GM21723 (cell line): ENCODE results near the gene GPR156.
"Not testable (repeated sequence)": the region's sequence is repeated elsewhere in the genome, so short reads cannot be mapped to it uniquely, and the experiment has no call there.

Source experiments
- ATAC-seq: cut with Tn5 transposase; IDR thresholded peaks from one replicate; pipeline ENCODE4 v1.9.1; 2021; ENCODE audit warnings: mild to moderate bottlenecking, moderate library complexity; ENCODE audit not compliant: unreplicated experiment

Gene GPR156

DNA sequence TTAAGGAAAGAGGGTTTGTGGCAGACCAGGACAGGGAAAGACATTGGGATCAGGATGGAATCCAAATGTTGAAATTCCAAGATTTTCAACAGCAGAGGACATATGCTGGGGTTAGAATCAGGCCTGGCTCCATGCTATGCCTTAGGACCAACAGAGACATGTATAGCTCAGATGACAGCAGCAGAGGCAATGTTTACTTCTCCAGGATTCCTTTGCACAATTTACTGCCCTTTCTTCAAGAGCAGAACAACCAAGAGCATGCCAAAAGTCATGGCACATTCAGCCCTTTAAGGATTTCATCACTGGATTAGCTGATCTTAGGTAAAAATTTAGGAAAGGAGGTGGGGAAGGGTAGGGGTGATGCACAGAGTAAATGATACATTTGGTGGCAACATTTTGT is 121.2 kb downstream of the GPR156 start:
- ATAC-seq, result no peak

DNA sequence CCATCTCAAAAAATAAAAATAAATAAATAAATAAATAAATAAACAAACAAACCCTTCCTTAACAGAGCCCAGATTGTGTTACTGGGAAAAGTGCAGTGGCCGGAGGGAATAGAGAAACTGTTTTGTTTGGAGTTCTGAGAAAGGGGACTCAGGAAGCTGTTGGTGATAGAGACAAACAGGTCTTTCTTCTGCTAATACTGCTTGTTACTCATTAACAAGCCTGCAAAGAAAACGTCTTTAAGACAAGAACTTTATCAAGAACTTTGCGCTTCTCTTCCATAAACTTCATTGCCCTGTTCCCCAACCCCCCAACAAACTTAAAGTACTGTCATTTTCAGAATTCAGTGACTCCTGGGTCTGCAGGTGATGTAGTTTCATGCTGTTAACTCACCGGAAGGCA is 122.0 kb downstream of the GPR156 start:
- ATAC-seq, result no peak

DNA sequence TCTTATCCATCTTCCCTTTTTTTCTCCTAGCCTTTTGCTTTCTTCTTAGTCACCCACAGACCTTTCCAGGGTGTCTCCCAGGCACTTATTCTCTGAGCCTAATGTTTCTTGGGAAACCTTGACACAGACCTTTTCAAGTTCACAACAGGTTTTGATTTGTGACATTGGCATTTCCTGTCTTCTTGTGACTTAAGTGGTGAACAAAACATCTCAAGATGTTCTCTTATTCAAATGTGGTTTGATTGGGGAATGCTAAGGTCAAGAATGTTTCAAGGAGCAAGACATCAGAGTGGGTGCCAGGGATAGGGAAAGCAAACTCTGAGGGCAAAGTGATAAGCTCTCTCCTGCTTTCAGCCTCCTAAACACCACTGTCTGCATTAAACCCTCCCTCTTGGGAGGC is 122.6 kb downstream of the GPR156 start:
- ATAC-seq, result no peak

DNA sequence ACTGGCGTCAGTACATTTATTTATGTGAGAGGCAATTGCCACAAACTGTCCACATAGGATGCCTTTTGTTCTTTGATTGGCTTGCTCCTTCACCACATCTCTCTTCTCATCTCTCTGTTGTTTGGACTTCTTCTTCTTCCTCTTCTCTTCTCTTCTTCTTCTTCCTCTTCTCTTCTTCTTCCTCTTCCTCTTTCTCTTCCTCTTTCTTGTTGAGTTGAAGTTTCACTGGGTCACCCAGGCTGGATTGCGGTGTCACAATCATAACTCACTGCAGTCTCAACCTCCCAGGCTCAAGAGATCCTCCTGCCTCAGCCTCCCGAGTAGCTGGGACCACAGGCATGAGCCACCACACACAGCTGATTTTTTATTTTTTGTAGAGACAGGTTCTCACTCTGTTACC is 123.1 kb downstream of the GPR156 start:
- no peak for ATAC-seq

DNA sequence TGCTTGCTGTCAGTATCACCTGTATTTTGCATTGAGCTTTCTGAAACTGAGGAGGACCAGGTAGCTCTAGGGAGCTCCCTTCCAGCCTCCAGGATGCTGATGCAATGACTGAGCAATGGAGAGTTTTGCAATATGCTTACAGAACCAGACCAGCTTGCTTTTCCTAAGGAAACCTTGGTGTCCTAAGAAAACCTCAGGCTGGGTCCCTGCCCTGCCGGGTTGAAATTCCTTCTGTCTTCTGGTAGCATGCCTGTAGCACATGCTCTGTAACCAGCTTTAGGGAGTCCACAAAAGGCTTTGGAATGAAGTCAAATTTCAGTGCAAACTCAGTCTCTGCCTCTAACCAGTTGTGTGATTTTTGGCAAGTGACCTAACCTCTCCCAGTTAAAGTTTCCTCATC is 125.0 kb downstream of the GPR156 start:
- no peak for ATAC-seq

DNA sequence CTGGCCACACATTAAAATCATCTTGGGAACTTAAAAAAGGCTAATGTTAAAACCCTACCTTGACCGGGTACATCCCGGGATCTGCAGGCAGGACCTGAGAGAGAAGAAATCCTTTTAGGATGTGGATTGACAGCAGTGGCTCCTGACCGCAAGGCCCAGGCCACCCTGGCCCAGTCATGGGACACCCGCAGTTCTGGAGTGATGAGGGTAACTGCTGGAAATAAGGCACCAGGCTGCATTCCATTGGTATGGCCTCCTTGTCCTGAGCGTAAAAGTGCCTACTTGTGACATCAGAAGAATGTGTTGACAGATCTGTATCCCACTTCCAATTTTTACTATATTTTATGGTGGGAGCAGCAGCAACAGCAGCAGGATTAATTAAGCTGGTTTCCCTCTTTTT is 127.3 kb downstream of the GPR156 start:
- no peak for ATAC-seq

DNA sequence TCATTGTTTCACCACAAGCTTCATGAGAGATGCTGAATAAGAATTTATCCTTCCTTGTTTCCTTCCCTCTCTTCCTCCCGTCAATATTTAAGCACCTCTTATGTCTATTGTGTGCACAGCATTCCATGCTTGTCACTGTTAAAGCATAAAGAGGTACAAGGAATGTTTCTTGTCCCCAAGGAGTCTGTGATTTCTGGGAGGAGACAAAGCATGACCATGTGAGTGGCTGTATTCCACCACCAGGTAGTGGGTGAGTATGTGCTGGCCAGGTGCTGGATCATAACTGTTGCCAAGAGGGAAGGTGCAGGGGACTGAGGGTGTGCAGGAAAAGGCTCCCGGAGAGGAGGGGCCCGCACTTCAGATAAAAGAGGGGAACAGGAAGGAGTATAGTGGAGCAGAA is 127.9 kb downstream of the GPR156 start:
- ATAC-seq, result no peak

DNA sequence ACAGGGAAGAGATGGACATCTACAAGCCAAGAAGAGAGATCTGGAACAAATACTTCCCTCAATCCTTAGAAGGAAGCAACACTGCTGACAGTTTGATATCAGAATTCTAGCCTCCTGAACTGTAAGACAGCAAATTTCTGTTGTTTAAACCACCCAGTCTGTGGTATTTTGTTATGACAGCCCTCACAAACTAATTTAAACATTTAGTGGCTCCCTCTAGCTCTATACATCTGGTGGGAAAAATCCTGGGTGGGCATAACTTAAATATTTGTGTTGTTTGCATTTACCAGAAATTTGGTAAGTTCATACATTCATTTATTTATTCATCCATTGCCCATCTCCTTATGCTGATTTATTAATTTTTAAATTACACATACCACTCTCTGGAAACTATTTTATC is 128.3 kb downstream of the GPR156 start:
- ATAC-seq, result no peak

DNA sequence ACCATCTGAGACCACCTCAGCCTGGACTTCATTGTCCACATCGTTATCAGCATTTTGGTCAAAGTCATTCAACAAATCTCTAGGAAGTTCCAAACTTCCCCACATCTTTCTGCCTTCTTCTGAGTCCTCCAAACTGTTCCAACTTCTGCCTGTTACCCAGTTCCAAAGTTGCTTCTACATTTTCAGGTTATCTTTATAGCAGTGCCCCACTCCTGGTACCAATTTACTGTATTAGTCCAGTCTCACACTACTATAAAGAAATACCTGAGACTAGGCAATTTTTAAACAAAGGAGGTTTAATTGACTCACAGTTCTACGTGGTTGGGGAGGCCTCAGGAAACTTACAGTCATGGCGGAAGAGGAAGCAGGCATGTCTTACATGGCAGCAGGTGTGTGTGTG is 129.3 kb downstream of the GPR156 start:
- not testable (repeated sequence) for ATAC-seq

DNA sequence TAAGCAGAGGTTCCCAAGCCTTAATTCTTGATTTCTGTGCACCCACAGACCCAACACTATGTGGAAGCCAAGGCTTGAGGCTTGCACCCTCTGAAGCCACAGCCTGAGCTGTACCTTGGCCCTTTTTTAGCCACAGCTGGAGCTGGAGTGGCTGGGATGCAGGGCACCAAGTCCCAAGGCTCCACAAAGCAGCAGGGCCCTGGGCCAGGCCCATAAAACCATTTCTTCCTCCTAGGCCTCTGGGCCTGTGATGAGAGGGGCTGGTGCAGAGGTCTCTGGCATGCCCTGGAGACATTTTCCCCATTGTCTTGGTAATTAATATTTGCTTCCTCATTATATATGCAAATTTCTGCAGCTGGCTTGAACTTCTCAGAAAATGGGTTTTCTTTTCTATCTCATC is 129.9 kb downstream of the GPR156 start:
- ATAC-seq, result no peak

DNA sequence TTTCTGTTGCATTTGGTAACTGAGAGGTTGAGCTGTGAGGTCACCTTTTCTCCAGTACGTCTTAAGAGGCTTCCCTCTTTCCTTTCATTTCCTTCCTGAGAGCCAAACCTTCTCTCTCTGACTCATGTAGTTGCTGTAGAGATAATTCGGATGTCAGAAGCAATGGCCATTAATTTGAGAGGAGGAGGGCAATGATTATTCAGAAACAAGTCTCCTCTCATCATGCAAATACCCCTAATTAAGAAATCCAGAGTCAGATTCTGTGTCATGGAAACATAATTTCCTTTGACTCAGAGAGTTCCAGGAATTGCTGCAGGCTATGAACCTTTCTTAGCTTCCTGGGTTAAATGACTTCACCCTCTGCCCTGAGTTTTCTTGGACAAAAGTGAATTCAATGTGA is 131.7 kb downstream of the GPR156 start:
- ATAC-seq, result no peak

DNA sequence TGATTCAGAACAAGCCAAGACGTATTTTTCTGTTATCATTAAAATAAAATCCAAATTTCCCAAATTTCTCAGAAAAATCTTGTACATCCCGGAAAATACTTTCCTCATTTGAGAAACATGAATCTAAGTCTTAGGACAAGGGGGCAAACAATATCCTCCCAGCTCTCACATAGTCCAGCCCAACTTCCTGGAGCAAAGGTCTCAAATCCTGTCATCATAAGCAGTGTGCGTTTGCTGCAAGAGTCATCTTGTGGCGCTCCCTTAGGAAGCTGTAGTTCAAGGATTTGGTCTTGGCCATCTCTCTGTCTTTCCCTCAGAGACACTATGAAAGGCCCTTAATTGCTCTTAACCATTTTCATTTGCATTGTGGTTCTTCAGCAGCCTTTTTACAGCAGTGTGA is 133.2 kb downstream of the GPR156 start:
- ATAC-seq, result no peak

DNA sequence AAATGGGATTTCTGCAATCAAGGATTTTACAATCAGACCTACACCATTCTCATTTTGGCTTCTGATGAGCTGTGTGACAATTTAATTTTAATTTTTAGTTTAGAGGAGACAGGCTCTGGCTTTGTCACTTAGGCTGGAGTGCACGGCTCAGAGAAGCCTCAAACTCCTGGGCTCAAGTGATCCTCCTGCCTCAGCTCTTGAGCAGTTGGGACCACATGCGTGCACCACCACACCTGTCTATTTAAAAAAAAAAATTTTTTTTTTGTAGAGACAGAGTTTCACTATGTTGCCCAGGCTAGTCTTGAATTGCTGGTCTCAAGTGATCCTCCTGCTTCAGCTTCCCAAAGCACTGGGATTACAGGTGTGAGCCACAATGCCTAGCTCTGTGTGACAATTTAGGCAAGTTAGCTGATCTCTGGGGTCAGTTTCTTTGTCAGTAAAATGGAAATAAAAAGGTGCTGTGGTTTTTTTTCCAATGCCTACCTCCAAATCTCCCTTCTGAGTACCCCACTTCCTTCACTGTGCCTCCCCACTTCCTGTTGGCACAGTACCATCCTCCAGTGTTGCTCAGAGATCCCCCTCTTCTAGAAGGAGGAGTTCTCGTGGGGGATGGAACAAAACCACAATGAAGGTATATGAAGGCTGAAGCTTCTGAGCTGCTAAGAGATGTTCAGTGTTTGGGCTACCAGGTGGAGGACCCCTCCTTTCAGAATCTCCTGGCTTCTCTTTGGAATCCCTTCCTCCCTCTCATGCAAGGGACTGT is 136.7 kb downstream of the GPR156 start:
- ATAC-seq, result no peak

DNA sequence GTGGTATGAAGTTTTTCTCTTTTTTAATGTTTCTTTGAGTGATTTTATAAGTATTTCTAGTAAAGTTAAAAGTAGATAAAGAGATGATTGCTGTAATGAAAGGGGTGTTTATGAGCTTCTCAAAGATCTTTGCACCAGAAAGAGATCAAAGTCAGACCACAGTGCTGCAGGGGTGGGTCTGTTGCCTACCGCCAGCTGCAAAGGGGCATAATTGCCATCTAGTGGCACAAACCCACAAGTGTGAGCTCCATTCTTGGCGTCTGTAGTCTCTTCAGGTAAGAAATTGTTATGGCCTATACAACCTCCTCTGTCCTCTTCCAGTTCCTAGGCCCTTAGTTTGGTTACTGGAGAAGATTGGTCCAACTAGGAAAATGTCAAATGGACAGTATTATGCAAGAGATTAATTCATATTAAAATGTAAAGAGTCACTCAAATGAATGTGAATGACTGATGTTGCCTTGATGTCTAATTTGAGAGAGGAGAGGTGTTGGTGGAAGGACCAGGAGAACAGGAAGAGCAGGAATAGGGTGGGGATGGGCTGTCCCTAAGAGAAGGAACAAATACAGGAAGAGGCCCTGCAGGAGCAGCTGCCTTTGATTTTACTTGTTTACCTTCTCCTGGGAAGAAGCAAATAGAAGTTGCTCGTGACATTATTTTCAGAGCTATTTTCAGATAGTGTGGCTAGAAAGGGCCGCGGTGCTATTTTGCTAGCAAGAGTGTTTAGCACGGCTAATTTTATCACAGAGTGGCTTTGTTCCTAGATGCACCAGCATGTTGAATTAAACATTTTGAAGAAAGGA is 137.8 kb downstream of the GPR156 start:
- ATAC-seq, result peak; percentile 73

DNA sequence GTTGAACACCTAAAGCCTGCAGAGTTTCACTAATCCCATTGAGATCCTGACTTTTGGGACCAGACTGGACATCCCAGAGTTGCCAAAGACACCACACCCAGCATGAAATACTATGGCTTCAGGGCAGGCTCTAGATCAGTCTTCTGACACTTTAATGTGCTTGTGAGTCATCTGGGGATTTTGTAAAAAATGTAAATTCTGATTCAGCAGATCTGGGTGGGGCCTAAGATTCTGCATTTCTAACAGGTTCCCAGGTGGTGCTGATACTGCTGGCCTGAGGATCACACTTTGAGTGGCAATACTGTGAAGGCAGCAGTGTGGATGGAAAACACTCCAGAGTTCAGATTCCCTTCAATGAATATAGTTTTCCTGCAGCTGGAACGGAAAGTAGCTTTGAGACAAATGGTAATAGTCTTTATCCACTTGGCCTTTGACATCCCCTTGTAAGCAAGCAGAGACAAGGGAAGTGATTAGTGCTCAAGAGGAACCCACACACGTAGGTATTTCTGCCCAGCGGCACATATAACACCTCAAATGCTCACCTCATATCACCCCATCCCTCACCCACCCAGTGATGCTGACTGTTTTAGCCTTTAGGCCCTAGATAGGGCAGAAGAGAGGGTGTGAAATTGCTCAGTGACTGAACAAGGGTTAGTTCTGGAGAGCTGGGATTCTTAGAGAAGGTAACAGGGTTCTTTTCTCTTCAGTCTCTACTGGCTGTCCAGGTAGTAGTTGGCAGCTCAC is 139.3 kb downstream of the GPR156 start:
- no peak for ATAC-seq

DNA sequence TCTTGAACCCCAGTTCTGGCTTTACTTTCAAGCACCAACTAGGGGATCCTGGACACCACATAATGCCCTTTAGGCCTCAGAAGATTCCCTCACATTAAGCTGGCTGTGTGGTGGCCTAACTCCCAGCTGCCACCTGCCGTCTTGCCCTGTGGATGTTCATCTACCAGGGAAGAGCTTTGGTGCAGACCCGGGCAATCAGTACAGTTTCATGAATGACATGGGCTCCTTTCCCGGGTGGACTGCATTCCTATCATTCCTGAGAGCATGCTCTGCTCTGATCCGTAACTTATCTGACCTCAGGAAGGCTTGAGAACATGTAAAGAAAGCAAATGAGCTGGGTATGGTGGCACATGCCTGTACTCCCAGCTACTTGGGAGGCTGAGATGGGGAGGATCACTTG is 140.8 kb downstream of the GPR156 start:
- no peak for ATAC-seq

DNA sequence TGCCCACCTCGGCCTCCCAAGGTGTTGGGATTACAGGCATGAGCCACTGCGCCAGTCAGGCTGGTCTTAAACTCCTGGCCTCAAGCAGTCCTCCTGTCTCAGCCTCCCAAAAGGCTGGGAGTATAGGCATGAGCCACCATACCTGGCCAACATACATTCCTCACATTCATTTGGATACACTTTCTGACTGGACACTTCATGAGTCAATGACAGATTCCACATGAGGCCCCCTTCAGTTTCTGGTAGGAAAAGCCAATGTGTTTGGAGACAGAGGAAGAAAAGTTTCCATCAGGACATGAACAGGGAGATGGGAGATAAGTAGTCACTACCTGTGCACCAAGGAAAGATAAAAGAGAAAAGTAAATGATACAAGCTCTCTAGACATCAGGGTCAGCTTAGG is 141.3 kb downstream of the GPR156 start:
- ATAC-seq, result no peak

DNA sequence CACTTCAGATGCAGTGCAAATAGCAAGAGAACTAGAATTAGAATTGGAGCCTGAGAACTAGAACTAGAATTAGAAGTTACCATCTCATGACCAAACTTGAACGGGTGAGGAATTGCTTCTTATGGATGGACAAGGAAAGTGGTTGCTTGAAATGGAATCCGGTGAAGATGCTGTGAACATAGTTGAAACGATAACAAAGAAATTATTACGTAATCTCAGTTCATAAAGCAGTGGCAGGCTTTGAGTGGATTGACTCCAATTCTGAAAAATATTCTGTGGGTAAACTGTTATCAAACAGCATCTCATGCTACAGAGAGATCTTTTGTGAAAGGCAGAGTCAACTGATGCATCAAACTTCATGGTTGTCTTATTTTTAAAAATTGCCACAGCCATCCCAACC is 142.8 kb downstream of the GPR156 start:
- ATAC-seq, result no peak

DNA sequence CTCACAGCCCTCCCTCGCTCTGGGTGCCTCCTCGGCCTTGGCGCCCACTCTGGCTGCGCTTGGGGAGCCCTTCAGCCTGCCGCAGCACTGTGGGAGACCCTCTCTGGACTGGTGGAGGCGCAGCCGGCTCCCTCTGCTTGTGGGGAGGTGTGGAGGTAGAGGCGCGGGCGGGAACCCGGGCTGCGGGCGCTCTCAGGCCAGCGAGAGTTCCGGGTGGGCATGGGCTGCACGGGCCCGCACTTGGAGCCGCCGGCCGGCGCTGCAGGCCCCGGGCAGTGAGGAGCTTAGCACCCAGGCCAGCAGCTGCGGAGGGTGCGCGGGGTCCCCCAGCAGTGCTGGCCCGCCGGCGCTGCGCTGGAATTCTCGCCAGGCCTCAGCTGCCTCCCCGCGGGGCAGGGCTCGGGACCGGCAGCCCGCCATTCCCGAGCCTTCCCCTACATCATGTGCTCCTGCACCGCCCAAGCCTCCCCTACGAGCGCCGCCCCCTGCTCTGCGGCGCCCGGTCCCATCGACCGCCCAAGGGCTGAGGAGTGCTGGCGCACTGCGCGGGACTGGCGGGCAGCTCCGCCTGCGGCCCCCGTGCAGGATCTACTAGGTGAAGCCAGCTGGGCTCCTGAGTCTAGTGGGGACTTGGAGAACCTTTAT is 144.8 kb downstream of the GPR156 start:
- no peak for ATAC-seq

DNA sequence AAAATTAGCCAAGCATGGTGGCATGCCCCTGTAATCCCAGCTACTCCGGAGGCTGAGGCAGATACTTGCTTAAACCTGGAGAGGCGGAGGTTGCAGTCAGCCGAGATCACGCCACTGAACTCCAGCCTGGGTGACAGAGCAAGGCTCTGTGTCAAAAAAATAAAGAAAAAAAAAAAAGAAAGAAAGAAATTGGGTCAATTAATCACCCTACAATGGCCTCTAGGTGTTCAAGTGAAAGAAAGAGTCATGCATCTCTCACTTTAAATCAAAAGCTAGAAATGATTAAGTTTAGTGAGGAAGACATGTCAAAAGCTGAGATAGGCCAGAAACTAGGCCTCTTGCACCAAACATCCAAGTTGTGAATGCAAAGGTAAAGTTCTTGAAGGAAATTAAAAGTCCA is 145.9 kb downstream of the GPR156 start:
- no peak for ATAC-seq

DNA sequence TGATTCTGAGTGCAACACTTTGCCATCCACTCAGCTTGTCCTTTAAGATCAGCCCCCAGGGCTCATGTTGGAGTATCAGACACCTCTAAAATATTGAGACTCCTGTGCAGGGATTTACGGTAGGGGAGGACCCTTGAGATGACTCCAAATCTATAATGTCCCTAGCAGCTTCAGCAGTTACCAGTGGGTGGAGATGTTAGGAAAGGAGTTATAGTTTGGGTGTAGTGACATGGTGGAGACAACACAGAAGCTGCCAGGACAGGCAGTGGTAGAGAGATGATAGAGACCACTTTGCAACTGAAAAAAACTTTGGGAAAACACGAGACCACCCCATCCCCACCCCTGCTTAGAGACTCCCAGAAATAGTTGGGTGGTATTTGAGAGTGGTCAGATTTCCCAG is 147.5 kb downstream of the GPR156 start:
- no peak for ATAC-seq
